ENCODE measurements around the gene FAT4. TPM values are rescaled to one million over a fixed set of nuclear protein-coding genes. Genes with fewer than 3 reads are reported as not detected.

The FAT4 gene

DNA sequence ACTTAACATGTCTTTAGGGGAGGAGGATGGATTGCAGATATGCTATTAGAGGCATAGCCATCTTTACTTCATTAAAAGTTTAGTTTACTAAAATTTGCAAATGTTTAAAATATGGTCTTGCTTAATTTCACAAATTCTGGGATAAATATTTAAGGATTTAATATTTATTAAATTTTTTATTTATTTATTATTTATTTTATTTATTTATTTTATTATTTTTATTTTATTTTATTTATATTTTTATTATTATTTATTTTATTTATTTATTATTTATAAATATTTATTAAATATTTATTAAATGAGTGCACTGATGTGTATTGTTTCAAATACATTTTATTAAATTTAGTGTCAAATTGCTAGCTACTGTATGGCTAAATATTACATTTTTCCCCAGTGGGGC, 46.0 kb downstream of the FAT4 start:
- Histone ChIP-seq H2AK5ac (ENCODE audit: low read depth, low read length) (no peak overlapping the region), H2AFZ (ENCODE audit: low read length) (no peak overlapping the region), H3K79me1 (ENCODE audit: low read depth, low read length) (no peaks in the 10 kb centered on the region), H2BK5ac (ENCODE audit: low read length) (no peak overlapping the region), H4K91ac (ENCODE audit: low read depth, low read length, poor library complexity) (no peak overlapping the region), H3K4me3 (ENCODE audit: low read length in 2 of 2) (no peak overlapping the region), H3K23ac (ENCODE audit: low read depth, low read length, poor library complexity) (no peak overlapping the region), H3K36me3 (replicated peaks in 1 of 2; ENCODE audit: control insufficient read depth in 2 of 2, insufficient read depth in 2 of 2, low read length in 2 of 2) (no peaks in the 10 kb centered on the region), H3K4me2 (ENCODE audit: insufficient read depth, low read length, poor library complexity, severe bottlenecking) (no peak overlapping the region), H3K18ac (ENCODE audit: low read length) (no peak overlapping the region), H2BK12ac (ENCODE audit: low read length) (no peak overlapping the region), H3K4me1 (ENCODE audit: control insufficient read depth in 2 of 2, insufficient read depth in 1 of 2, low read depth in 1 of 2, low read length in 2 of 2) (peaks cover 3 to 21% of the 10 kb centered on the region in 2 donors), H4K8ac (ENCODE audit: low read depth, low read length) (no peak overlapping the region), H2BK120ac (ENCODE audit: low read depth, low read length) (no peak overlapping the region), H3K9me3 (replicated peaks in 1 of 2; ENCODE audit: control insufficient read depth in 2 of 2, insufficient read depth in 1 of 2, low read depth in 1 of 2, low read length in 2 of 2) (no peaks in the 10 kb centered on the region), H3K27ac (replicated peaks; ENCODE audit: low read length) (no peak overlapping the region), H3K9ac (ENCODE audit: low read depth, low read length, poor library complexity) (no peak overlapping the region), H3K4ac (ENCODE audit: low read length) (no peak overlapping the region), H2BK15ac (ENCODE audit: low read length) (no peak overlapping the region), H3K14ac (ENCODE audit: low read length) (no peak overlapping the region), H3K27me3 (ENCODE audit: control insufficient read depth in 3 of 3, insufficient read depth in 3 of 3, low read depth in 1 of 3, low read length in 3 of 3) (no peaks in the 10 kb centered on the region)
- DNase-seq (ENCODE audit: low spot score) = no peak

Small RNA genes within 50 kb of the gene (small RNA-seq; reads per million reads assigned to genes)
- not detected for gene RF00019 (ENCODE audit: insufficient read depth)
